GM10266 (cell line): Measurements from ENCODE around the gene BHLHA9.

Experiments used
- DNase-seq: peaks from one replicate; pipeline ENCODE4 v3.0.0; 2012; ENCODE audit errors: extremely low spot score
- CTCF ChIP-seq: IDR thresholded peaks from 2 replicates; pipeline ENCODE4 v1.5.1; 2012; ENCODE audit warnings: mild to moderate bottlenecking, low read depth; ENCODE audit not compliant: control insufficient read depth, insufficient read depth; ENCODE audit errors: missing control alignments

The BHLHA9 gene

GRCh38 chr17:1270210-1271029 lies at the start of gene BHLHA9:
BHLHA9 (plus strand) TSS chr17:1270444; CDS start chr17:1270564, 120 bp downstream.
- no peak for TF ChIP-seq CTCF
- DNase-seq: no peak

GRCh38 chr17:1221209-1221608 lies 49.0 kb upstream of the BHLHA9 start:
- no peak for DNase-seq
- TF ChIP-seq CTCF: no peak

- DNase-seq: no peak
- TF ChIP-seq CTCF: no peak
These were observed 47.9 kb upstream of the BHLHA9 start for GRCh38 chr17:1222321-1222720.

GRCh38 chr17:1223662-1224061 lies 46.6 kb upstream of the BHLHA9 start:
- DNase-seq: no peak
- no peak for TF ChIP-seq CTCF

- no peak for DNase-seq
- TF ChIP-seq CTCF: no peak
These were observed 45.9 kb upstream of the BHLHA9 start for GRCh38 chr17:1224330-1224729.

GRCh38 chr17:1226308-1226707 lies 43.9 kb upstream of the BHLHA9 start:
- no peak for TF ChIP-seq CTCF

GRCh38 chr17:1227365-1227764 lies 42.9 kb upstream of the BHLHA9 start:
- TF ChIP-seq CTCF: no peak
- DNase-seq: no peak

More at GRCh38 chr17:1226308-1226707, 43.9 kb upstream of the BHLHA9 start:
- DNase-seq: no peak
